ENCODE data around the gene LRFN5.
A peak's percentile ranks its signal among the peaks of the same experiment; 100 is the strongest.
"Not testable (repeated sequence)": the region's sequence is repeated elsewhere in the genome, so short reads cannot be mapped to it uniquely, and the experiment has no call there.

Gene LRFN5

GRCh38 chr14:41868396-41868795, 261.7 kb downstream of the LRFN5 start:
- Histone ChIP-seq H3K36me3 (ENCODE audit: insufficient read depth, low read length) (no peaks in the 10 kb centered on the region), H3K9ac (ENCODE audit: low read depth, low read length) (no peak overlapping the region), H3K4me1 (ENCODE audit: insufficient read depth, low read length) (no peaks in the 10 kb centered on the region), H3K9me3 (ENCODE audit: control insufficient read depth, insufficient read depth, low read length) (peaks cover 15% of the 10 kb centered on the region)

GRCh38 chr14:41872931-41873685, 266.4 kb downstream of the LRFN5 start:
- H3K9ac ChIP-seq (ENCODE audit: low read depth, low read length): no peak overlapping the region
- H3K4me1 ChIP-seq (ENCODE audit: insufficient read depth, low read length): no peaks in the 10 kb centered on the region

GRCh38 chr14:41873686-41874317, 267.1 kb downstream of the LRFN5 start:
- Histone ChIP-seq H3K36me3 (ENCODE audit: insufficient read depth, low read length) (no peaks in the 10 kb centered on the region), H3K4me1 (ENCODE audit: insufficient read depth, low read length) (no peaks in the 10 kb centered on the region), H3K9ac (ENCODE audit: low read depth, low read length) (no peak overlapping the region), H3K9me3 (ENCODE audit: control insufficient read depth, insufficient read depth, low read length) (peaks cover 14% of the 10 kb centered on the region)

More at GRCh38 chr14:41872931-41873685, 266.4 kb downstream of the LRFN5 start:
- no peaks in the 10 kb centered on the region for H3K36me3 ChIP-seq (ENCODE audit: insufficient read depth, low read length)
- H3K9me3 ChIP-seq (ENCODE audit: control insufficient read depth, insufficient read depth, low read length): peaks cover 15% of the 10 kb centered on the region

GRCh38 chr14:41875116-41875515, 268.4 kb downstream of the LRFN5 start:
- Histone ChIP-seq H3K9me3 (ENCODE audit: control insufficient read depth, insufficient read depth, low read length) (0 out of 2 replicates have a peak, but pooled peaks cover 1% of the 10 kb centered on the region), H3K36me3 (ENCODE audit: insufficient read depth, low read length) (no peaks in the 10 kb centered on the region), H3K9ac (ENCODE audit: low read depth, low read length) (no peak overlapping the region), H3K4me1 (ENCODE audit: insufficient read depth, low read length) (no peaks in the 10 kb centered on the region)

GRCh38 chr14:41878321-41878720, 271.6 kb downstream of the LRFN5 start:
- no peaks in the 10 kb centered on the region for H3K9me3 ChIP-seq (ENCODE audit: control insufficient read depth, insufficient read depth, low read length)
- H3K9ac ChIP-seq (ENCODE audit: low read depth, low read length): no peak overlapping the region
- no peaks in the 10 kb centered on the region for H3K36me3 ChIP-seq (ENCODE audit: insufficient read depth, low read length)
- H3K4me1 ChIP-seq (ENCODE audit: insufficient read depth, low read length): no peaks in the 10 kb centered on the region

GRCh38 chr14:41891624-41892023, 284.9 kb downstream of the LRFN5 start:
- Histone ChIP-seq H3K9ac (ENCODE audit: low read depth, low read length) (no peak overlapping the region), H3K9me3 (ENCODE audit: control insufficient read depth, insufficient read depth, low read length) (no peaks in the 10 kb centered on the region), H3K36me3 (ENCODE audit: insufficient read depth, low read length) (0 out of 2 replicates have a peak, but pooled peaks cover 2% of the 10 kb centered on the region)

GRCh38 chr14:41899416-41899815, 292.7 kb downstream of the LRFN5 start:
- Histone ChIP-seq H3K36me3 (ENCODE audit: insufficient read depth, low read length) (no peaks in the 10 kb centered on the region), H3K9me3 (ENCODE audit: control insufficient read depth, insufficient read depth, low read length) (no peaks in the 10 kb centered on the region), H3K4me1 (ENCODE audit: insufficient read depth, low read length) (no peaks in the 10 kb centered on the region), H3K9ac (ENCODE audit: low read depth, low read length) (no peak overlapping the region)

More at GRCh38 chr14:41891624-41892023, 284.9 kb downstream of the LRFN5 start:
- H3K4me1 ChIP-seq (ENCODE audit: insufficient read depth, low read length): no peaks in the 10 kb centered on the region

GRCh38 chr14:41900644-41901043, 294.0 kb downstream of the LRFN5 start:
- Histone ChIP-seq H3K36me3 (ENCODE audit: insufficient read depth, low read length) (no peaks in the 10 kb centered on the region), H3K9ac (ENCODE audit: low read depth, low read length) (no peak overlapping the region)

GRCh38 chr14:41901089-41901488, 294.4 kb downstream of the LRFN5 start:
- Histone ChIP-seq H3K9ac (ENCODE audit: low read depth, low read length) (no peak overlapping the region), H3K36me3 (ENCODE audit: insufficient read depth, low read length) (no peaks in the 10 kb centered on the region), H3K4me1 (ENCODE audit: insufficient read depth, low read length) (no peaks in the 10 kb centered on the region), H3K9me3 (ENCODE audit: control insufficient read depth, insufficient read depth, low read length) (no peaks in the 10 kb centered on the region)

More at GRCh38 chr14:41900644-41901043, 294.0 kb downstream of the LRFN5 start:
- Histone ChIP-seq H3K4me1 (ENCODE audit: insufficient read depth, low read length) (no peaks in the 10 kb centered on the region), H3K9me3 (ENCODE audit: control insufficient read depth, insufficient read depth, low read length) (no peaks in the 10 kb centered on the region)

- H3K9me3 ChIP-seq (ENCODE audit: control insufficient read depth, insufficient read depth, low read length): no peaks in the 10 kb centered on the region
- no peaks in the 10 kb centered on the region for H3K4me1 ChIP-seq (ENCODE audit: insufficient read depth, low read length)
- H3K36me3 ChIP-seq (ENCODE audit: insufficient read depth, low read length): no peaks in the 10 kb centered on the region
- no peak overlapping the region for H3K9ac ChIP-seq (ENCODE audit: low read depth, low read length)
Measured at GRCh38 chr14:41905394-41905964, 298.8 kb downstream of the LRFN5 start.

- H3K9ac ChIP-seq (ENCODE audit: low read depth, low read length): peak overlapping the region; percentile 52; the same call in 1 of the 2 replicates
- not testable (repeated sequence) for H3K4me1 ChIP-seq (ENCODE audit: insufficient read depth, low read length); H3K9me3 ChIP-seq (ENCODE audit: control insufficient read depth, insufficient read depth, low read length); H3K36me3 ChIP-seq (ENCODE audit: insufficient read depth, low read length)
Measured at GRCh38 chr14:41911155-41911554, 304.5 kb downstream of the LRFN5 start.

- Histone ChIP-seq H3K9ac (ENCODE audit: low read depth, low read length) (no peak overlapping the region), H3K36me3 (ENCODE audit: insufficient read depth, low read length) (no peaks in the 10 kb centered on the region), H3K9me3 (ENCODE audit: control insufficient read depth, insufficient read depth, low read length) (no peaks in the 10 kb centered on the region), H3K4me1 (ENCODE audit: insufficient read depth, low read length) (no peaks in the 10 kb centered on the region)
Measured at GRCh38 chr14:41913398-41913797, 306.7 kb downstream of the LRFN5 start.

GRCh38 chr14:41915732-41916131, 309.1 kb downstream of the LRFN5 start:
- Histone ChIP-seq H3K9me3 (ENCODE audit: control insufficient read depth, insufficient read depth, low read length) (no peaks in the 10 kb centered on the region), H3K36me3 (ENCODE audit: insufficient read depth, low read length) (no peaks in the 10 kb centered on the region), H3K4me1 (ENCODE audit: insufficient read depth, low read length) (no peaks in the 10 kb centered on the region), H3K9ac (ENCODE audit: low read depth, low read length) (no peak overlapping the region)

GRCh38 chr14:41916313-41916712, 309.6 kb downstream of the LRFN5 start:
- Histone ChIP-seq H3K36me3 (ENCODE audit: insufficient read depth, low read length) (no peaks in the 10 kb centered on the region), H3K9me3 (ENCODE audit: control insufficient read depth, insufficient read depth, low read length) (no peaks in the 10 kb centered on the region), H3K9ac (ENCODE audit: low read depth, low read length) (no peak overlapping the region), H3K4me1 (ENCODE audit: insufficient read depth, low read length) (no peaks in the 10 kb centered on the region)

- no peaks in the 10 kb centered on the region for H3K9me3 ChIP-seq (ENCODE audit: control insufficient read depth, insufficient read depth, low read length)
- H3K9ac ChIP-seq (ENCODE audit: low read depth, low read length): no peak overlapping the region
- H3K4me1 ChIP-seq (ENCODE audit: insufficient read depth, low read length): no peaks in the 10 kb centered on the region
- no peaks in the 10 kb centered on the region for H3K36me3 ChIP-seq (ENCODE audit: insufficient read depth, low read length)
Measured at GRCh38 chr14:41925409-41925808, 318.7 kb downstream of the LRFN5 start.
